Activated T-cell treated with anti-CD3 and anti-CD28 coated beads, Interleukin-2, amount 50 U/mL, for 4 hours (primary cell): ENCODE results near the gene BCL3. TPM values are rescaled to one million over a fixed set of nuclear protein-coding genes. Genes with fewer than 3 reads are reported as not detected.

ENCODE experiments used
- ATAC-seq, 2 donors: fragments of 200-7000 bp; cut with Tn5 transposase; one replicate each; pipeline ENCODE4 v1.10.0; 2021
- DNase-seq: peaks from one replicate; pipeline ENCODE4 v3.0.0-alpha.2; 2020
- H3K27me3 Mint-ChIP-seq: one replicate; pipeline ENCODE4 v1.8.0; 2021; ENCODE audit warnings: low read depth, mixed read lengths
- H3K36me3 Mint-ChIP-seq: one replicate; pipeline ENCODE4 v1.8.0; 2022; ENCODE audit warnings: mixed read lengths; ENCODE audit not compliant: insufficient read depth
- H3K4me1 Mint-ChIP-seq: one replicate; pipeline ENCODE4 v1.8.0; 2021; ENCODE audit warnings: low read depth, mixed read lengths
- H3K4me3 Mint-ChIP-seq: one replicate; pipeline ENCODE4 v1.8.0; 2021; ENCODE audit warnings: mild to moderate bottlenecking, moderate library complexity, mixed read lengths
- H3K9me3 Mint-ChIP-seq: one replicate; pipeline ENCODE4 v1.8.0; 2021; ENCODE audit warnings: mixed read lengths
- total RNA-seq, 3 donors: library from RNA; stranded (reverse); gene quantifications; one replicate each; pipeline ENCODE4 v1.2.1, GENCODE V29; 2021

Gene BCL3
- total RNA-seq, 3 donors from 2014 or later, result 27.9 to 35.3 (median 34.6) TPM

DNA sequence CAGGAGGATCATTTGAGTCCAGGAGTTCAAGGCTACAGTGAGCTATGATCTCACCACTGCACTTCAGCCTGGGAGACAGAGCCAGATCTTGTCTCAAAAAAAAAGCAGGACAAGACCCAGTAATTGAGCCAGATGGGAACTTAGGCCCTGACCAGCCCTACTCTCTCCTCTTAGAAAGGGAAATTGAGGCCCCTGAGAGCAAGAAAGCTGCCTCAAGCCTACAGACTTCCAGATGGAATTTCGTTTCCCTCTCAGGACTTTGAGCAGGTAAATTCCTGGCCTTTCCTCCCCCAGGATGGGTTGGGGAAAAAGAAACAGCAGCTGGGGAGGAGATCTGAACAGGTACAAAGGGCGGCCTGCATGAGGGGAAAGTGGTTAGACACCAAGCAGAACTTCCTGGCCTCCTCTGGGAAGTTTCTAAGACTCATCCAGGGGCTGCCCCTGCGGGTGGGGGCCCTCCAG lies 3.6 kb upstream of the BCL3 start:
- Mint-ChIP-seq H3K4me1 (peaks cover 34% of the 10 kb centered on the region), H3K36me3 (peaks cover 1% of the 10 kb centered on the region), H3K27me3 (no peaks in the 10 kb centered on the region), H3K9me3 (no peaks in the 10 kb centered on the region), H3K4me3 (no peak overlapping the region)
- DNase-seq, result no peak
- ATAC-seq, result no peak

DNA sequence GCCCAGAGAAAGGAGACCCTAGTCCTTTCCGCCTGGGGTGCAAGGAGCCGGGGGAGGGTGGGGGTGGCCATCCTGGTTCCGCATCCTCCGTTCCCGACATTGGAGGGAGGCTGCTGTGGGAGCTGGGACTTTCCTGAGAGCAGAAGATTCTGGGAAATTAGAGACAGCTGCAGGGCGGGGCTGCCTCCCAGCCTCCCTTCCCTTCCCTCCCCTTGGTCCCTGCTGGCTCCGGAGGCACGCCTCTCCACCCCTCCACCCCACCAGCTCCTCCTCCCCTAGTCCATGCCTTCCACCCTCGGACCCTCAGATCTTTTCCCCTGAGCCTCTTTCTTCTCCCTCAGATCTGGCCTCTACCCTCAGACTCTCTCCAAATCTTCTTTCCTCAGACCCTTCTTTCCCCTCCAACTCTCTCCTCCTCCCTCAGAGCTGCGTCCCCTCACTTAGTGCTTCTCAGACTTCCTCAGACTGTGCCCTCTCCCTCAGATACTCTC lies 3.1 kb upstream of the BCL3 start:
- DNase-seq, result no peak
- Mint-ChIP-seq H3K36me3 (peaks cover 1% of the 10 kb centered on the region), H3K27me3 (no peaks in the 10 kb centered on the region), H3K9me3 (no peaks in the 10 kb centered on the region), H3K4me3 (no peak overlapping the region), H3K4me1 (peaks cover 39% of the 10 kb centered on the region)
- ATAC-seq, result no peak

DNA sequence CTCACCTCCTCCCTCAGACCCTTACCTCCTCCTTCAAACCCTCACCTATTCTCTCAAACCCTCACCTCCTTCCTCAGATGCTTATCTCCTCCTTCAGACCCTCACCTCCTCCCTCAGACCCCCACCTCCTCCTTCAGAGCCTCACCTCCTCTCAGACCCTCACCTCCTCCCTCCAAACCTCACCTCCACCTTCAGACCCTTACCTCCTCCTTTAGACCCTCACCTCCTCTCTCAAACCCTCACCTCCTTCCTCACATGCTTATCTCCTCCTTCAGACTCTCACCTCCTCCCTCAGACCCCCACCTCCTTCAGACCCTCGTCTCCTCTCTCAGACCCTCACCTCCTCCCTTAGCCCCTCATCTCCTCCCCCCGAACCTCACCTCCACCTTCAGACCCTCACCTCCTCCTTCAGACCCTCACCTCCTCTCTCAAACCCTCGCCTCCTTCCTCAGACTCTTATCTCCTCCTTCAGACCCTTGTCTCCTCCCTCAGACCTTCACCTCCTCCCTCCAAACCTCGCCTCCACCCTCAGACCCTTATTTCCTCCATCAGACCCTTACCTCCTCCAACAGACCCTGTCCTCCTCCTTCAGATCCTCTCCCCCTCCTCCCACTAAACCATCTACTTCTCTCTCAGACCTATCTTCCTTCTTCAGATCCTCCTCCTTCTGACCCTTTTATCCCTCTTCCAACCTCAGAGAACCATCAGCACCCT lies 2.5 kb upstream of the BCL3 start:
- H3K36me3 Mint-ChIP-seq, result peaks cover 1% of the 10 kb centered on the region

DNA sequence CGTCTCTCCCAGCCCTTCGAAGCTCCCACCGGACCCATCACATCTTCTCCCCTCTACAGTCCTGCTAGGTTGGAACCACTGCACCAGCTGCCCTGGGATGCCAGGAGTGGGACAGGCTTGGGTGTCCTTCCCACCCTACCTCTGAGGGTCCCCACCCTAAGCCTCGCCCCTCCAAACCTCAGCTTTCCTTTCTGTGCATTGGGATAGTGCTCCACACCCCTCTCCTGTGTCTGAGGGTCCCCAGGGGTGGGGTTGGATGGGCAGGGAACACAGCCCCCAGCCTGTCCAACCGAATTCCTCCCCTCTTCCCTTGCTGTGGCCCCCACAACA lies 1.9 kb upstream of the BCL3 start:
- Mint-ChIP-seq H3K27me3 (no peaks in the 10 kb centered on the region), H3K36me3 (peaks cover 1% of the 10 kb centered on the region), H3K4me3 (peak overlapping the region; percentile 87), H3K4me1 (peaks cover 48% of the 10 kb centered on the region), H3K9me3 (no peaks in the 10 kb centered on the region)
- no peak for ATAC-seq
- DNase-seq, result no peak

More for the DNA sequence above, 2.5 kb upstream of the BCL3 start:
- Mint-ChIP-seq H3K4me3 (peak overlapping the region; percentile 24), H3K9me3 (no peaks in the 10 kb centered on the region), H3K4me1 (peaks cover 45% of the 10 kb centered on the region), H3K27me3 (no peaks in the 10 kb centered on the region)
- ATAC-seq (no peak), DNase-seq (no peak)

DNA sequence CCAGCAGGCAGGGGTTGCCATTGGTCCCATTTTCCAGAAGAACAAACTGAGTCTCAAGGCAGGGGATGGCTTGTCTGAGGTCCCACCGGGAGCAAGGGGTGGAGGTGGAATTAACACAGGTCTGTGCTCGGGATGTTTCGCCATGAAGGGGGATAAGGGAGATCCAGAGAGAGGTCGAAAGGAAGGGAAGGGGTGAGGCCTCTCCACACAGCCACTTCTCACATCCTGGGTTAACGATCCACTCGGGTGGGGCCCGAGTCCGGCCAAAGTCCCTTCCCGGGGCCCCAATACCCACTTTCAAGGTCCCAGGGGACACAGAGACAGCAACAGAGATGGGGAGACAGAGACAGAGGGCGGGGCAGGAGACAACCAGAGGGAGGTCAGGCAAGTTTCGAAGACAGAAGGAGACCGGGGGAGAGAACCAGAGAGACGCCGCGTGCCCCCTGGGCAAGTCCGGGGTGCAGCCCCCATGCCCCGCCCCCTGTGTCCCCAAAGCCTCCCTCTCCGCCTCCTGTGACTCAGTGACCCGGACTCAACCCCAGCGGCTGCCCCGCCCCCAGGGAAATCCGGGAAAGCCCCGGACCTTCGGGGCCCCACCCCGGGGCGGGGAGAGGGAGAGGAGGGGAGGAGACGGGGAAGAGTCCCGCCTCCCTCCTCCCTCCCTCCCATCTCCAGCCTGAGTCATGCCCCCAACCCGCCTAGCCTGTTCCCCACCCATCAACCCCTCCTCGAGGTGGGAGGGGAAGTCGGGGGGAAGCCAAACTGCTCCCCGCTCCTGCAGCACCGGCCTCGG lies 1.4 kb upstream of the BCL3 start:
- H3K27me3 Mint-ChIP-seq, result no peaks in the 10 kb centered on the region
- H3K9me3 Mint-ChIP-seq, result no peaks in the 10 kb centered on the region
- DNase-seq, result peak; percentile 95
- peak overlapping the region; percentile 87 for H3K4me3 Mint-ChIP-seq
- peaks cover 51% of the 10 kb centered on the region for H3K4me1 Mint-ChIP-seq
- ATAC-seq, result peak; percentile 85 to 88
- peaks cover 2% of the 10 kb centered on the region for H3K36me3 Mint-ChIP-seq

DNA sequence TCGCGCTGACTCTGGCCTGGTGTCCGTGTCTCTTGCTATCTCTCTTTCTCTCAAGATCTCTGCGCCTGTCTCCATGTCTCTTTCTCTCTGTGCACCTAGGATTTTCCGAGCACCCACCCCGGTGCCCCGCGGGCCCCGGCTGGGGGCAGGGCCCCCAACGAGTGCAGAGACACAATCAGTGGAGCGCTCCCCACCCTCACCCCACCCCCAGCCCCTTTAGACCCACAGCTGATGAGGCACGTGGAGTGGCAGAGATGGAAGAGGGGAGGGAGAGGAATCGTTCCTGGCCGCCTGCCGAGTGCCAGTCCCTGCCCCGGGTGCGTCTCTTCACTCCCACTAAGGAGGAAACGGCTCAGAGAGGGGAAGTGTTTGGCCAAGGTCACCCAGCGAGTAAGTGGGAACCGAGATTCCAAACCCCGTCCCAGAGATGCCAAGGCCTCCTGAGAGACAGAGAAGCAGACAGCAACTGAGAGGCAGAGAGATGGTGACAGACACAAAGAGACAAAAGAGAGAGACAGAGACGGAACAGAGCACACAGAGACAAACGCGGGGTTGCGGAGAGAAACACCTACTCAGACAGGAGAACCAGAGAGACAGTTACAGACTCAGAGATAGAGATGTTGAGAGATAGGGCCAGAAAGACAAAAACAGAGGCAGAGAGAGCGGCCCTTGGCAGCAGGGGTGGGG lies 626 bp upstream of the BCL3 start:
- ATAC-seq (peak; percentile 36 to 38), DNase-seq (no peak)
- Mint-ChIP-seq H3K27me3 (no peaks in the 10 kb centered on the region), H3K4me3 (peak overlapping the region; percentile 87), H3K4me1 (peaks cover 53% of the 10 kb centered on the region), H3K36me3 (peaks cover 5% of the 10 kb centered on the region), H3K9me3 (no peaks in the 10 kb centered on the region)

DNA sequence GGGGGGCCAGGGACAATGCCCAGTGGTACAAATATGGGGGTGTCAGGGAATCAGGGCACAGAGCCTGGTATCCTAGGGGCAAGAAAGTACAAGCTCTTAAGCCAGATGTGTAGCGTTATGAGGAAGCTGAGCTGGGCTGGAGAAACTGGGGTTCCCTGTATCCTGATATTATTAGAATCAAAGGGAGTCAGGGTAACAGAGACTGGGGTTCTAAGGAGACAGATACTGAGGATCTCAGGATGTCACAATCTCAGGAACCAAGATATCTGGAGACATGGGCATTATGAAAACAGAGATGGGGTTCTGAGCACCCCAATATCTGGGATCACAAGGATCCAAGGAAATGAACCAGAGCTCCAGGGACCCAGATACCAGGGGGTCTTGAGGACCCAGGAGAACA lies 784 bp downstream of the BCL3 start:
- peak overlapping the region; percentile 87 for H3K4me3 Mint-ChIP-seq
- DNase-seq (no peak), ATAC-seq (no peak)
- peaks cover 5% of the 10 kb centered on the region for H3K36me3 Mint-ChIP-seq
- peaks cover 61% of the 10 kb centered on the region for H3K4me1 Mint-ChIP-seq
- H3K9me3 Mint-ChIP-seq, result no peaks in the 10 kb centered on the region
- no peaks in the 10 kb centered on the region for H3K27me3 Mint-ChIP-seq

DNA sequence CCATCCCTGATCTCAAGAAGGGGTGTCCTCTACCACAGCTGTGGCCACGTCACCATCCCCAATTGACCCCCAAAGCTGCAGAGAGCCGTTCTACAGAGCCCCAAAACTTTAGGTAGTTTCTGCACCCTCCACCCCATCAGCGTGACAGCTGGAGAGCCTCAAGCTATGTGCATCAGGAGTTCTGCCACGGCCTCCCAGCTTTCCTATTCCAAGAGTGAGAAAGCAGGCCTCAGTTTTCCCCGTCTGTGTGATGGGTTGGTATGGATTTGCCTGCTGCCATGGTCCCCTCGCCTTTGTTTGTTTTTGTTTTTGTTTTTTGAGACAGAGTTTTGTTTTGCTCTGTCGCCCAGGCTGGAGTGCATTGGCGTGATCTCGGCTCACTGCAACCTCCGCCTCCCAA lies 1.5 kb downstream of the BCL3 start:
- no peaks in the 10 kb centered on the region for H3K9me3 Mint-ChIP-seq
- peaks cover 5% of the 10 kb centered on the region for H3K36me3 Mint-ChIP-seq
- H3K27me3 Mint-ChIP-seq, result no peaks in the 10 kb centered on the region
- peaks cover 67% of the 10 kb centered on the region for H3K4me1 Mint-ChIP-seq
- ATAC-seq (no peak), DNase-seq (no peak)
- H3K4me3 Mint-ChIP-seq, result peak overlapping the region; percentile 87

DNA sequence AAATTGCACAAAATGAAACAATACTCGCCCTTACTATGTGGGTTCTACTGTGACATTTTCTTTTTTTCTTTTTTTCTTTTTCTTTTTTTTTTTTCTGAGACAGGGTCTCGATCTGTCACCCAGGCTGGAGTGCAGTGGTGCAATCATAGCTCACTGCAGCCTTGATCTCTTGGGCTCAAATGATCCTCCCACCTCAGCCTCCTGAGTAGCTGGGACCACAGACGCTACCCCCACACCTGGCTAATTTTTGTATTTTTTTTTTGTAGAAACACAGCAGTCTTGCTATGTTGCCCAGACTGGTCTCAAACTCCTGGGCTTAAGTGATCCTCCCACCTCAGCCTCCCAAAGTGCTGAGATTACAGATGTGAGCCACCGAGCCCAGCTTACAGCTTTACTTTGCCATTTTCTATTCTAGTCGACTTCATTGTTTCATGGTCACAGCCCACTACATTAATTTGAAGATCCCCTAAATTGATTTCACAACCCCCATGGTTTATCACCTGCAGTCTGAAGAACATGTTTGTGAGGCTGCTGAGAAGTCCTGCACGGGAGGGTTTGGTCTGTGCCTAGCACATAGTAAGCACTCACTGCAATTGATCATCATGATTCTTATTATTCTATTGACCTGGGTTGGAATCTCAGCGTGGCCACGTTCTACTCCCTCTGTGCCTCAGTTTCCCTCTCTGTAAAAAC lies 3.8 kb downstream of the BCL3 start:
- no peak for ATAC-seq
- Mint-ChIP-seq H3K9me3 (no peaks in the 10 kb centered on the region), H3K4me1 (peaks cover 68% of the 10 kb centered on the region), H3K27me3 (no peaks in the 10 kb centered on the region), H3K4me3 (peak overlapping the region; percentile 87), H3K36me3 (peaks cover 5% of the 10 kb centered on the region)
- DNase-seq, result no peak

DNA sequence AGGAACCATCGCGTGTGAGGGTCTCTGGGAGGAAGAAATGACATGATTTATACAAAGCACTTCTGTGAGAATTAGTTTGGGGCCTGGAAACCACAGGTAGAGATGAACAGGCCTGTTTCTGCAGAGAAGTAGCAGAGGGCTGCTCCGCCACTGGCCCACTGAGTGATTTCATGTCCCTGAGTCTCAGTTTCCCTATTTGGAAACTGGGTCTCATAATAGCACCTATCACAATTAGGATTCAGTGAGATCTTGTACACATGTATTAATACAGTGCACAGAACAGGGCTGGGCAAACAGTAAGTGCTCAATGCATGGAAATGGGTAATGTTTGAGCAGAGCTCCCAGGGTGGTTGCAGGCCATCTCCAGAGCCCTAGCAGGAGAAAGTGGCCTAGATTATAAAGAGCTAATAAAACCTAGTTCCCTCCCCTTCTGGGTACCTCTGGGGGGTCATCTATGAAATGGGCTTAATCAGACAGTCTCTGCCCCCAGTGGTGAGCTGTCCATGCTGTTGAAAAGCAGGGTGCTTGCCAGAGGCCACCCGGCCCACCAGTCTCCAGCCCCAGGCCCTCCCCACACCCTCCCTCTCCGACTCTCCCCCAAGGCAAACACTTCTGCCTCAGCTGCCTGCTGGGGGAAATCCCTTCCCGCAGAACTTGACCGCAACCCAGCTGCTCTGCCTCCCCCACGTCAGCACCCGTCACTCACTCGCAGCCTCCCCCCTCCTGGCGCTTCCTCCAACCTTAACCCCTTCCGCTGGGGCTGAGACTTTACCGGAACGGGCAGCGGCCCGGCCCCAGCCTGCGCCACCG lies 4.5 kb downstream of the BCL3 start:
- peaks cover 10% of the 10 kb centered on the region for H3K36me3 Mint-ChIP-seq
- ATAC-seq, result peak; percentile 81 to 84
- no peaks in the 10 kb centered on the region for H3K9me3 Mint-ChIP-seq
- no peaks in the 10 kb centered on the region for H3K27me3 Mint-ChIP-seq
- H3K4me3 Mint-ChIP-seq, result peak overlapping the region; percentile 87
- H3K4me1 Mint-ChIP-seq, result peaks cover 64% of the 10 kb centered on the region
- DNase-seq, result peak; percentile 91

DNA sequence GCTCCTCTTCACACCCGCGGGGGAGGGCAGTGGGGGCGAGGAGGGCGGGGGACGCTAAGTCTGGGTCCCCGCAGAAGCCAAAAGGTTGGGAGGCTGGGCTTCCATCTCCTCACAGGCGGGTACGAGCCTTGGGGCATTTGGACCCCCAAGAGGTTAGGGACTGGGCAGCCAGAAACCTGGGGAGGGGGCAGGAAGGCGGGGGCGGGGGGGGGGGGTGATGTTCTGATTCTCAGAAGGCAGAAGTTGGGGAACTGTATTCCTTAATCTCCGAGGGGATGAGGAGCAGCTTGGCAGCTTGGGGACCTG lies 5.1 kb downstream of the BCL3 start:
- ATAC-seq (no peak), DNase-seq (no peak)
- H3K9me3 Mint-ChIP-seq, result no peaks in the 10 kb centered on the region
- H3K4me1 Mint-ChIP-seq, result peaks cover 64% of the 10 kb centered on the region
- no peaks in the 10 kb centered on the region for H3K27me3 Mint-ChIP-seq
- peaks cover 13% of the 10 kb centered on the region for H3K36me3 Mint-ChIP-seq
- H3K4me3 Mint-ChIP-seq, result peak overlapping the region; percentile 87

DNA sequence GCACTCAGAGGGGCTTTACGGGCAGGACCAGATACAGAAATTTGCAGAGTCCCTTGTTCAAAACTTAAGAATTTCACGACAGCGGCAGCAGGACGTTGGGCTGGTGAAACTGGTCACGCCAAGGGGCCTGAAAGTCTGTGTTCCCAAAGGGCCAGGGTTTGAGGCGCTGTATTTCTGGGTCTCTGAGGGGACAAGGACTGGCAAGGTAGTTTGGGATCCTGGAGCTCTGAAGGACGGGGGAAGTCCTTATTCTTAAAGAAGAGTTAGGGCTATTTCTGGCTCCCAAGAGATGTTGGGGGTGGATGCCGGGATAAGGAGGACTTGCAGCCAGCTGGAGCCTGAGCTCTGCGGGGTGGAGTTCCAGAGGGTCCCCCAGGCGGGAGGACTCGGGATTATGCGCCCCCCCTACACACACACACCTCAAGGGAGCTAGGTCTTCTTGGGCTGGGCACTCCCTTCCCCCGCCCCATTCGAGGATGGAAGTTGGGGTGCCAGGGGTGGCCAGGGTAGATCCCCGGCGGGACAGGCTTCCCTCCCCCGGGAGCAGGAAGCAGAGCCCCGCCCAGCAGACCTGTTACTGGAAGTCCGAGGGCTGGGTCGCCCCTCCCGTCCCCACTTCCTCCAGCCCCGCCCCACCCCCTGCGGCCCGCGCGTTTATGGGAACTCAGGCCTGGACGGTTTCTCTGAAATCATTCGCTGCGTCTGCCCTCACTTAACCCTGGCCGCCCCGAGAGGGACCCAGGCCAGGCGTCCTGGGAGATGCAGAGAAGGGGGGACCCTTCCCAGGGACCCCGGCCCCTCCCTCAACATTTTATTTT lies 5.6 kb downstream of the BCL3 start:
- no peaks in the 10 kb centered on the region for H3K27me3 Mint-ChIP-seq
- DNase-seq (peak; percentile 80), ATAC-seq (peak; percentile 17 to 21)
- H3K4me3 Mint-ChIP-seq, result peak overlapping the region; percentile 87
- no peaks in the 10 kb centered on the region for H3K9me3 Mint-ChIP-seq
- peaks cover 14% of the 10 kb centered on the region for H3K36me3 Mint-ChIP-seq
- H3K4me1 Mint-ChIP-seq, result peaks cover 65% of the 10 kb centered on the region

DNA sequence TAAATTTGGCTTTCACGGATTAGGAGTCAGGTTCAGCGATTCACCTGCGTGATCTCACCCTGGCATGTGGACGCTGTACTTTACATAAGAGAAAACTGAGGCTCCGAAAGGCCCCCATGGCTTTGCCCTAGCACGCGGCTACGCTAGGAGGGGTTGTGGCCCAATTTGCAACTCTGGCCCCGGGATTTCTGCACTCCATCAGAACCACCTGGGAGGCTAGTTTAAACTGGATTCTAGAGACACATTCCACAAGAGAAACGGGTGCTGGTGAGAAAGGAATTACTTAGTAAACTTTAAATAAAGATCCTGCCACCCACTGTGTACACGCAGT lies 6.2 kb downstream of the BCL3 start:
- H3K9me3 Mint-ChIP-seq, result no peaks in the 10 kb centered on the region
- DNase-seq (no peak), ATAC-seq (no peak)
- H3K4me3 Mint-ChIP-seq, result peak overlapping the region; percentile 87
- peaks cover 62% of the 10 kb centered on the region for H3K4me1 Mint-ChIP-seq
- peaks cover 15% of the 10 kb centered on the region for H3K36me3 Mint-ChIP-seq
- H3K27me3 Mint-ChIP-seq, result no peaks in the 10 kb centered on the region
